HG03066 (cell line): ENCODE results near the gene ULBP2.
"Not testable (repeated sequence)": the region's sequence is repeated elsewhere in the genome, so short reads cannot be mapped to it uniquely, and the experiment has no call there.

Source experiments
- ATAC-seq: cut with Tn5 transposase; IDR thresholded peaks from one replicate; pipeline ENCODE4 v1.9.1; 2021; ENCODE audit warnings: low read depth; ENCODE audit not compliant: unreplicated experiment

ULBP2 gene

GRCh38 chr6:149907317-149907716 is 34.5 kb upstream of the ULBP2 start:
- no peak for ATAC-seq

DNA sequence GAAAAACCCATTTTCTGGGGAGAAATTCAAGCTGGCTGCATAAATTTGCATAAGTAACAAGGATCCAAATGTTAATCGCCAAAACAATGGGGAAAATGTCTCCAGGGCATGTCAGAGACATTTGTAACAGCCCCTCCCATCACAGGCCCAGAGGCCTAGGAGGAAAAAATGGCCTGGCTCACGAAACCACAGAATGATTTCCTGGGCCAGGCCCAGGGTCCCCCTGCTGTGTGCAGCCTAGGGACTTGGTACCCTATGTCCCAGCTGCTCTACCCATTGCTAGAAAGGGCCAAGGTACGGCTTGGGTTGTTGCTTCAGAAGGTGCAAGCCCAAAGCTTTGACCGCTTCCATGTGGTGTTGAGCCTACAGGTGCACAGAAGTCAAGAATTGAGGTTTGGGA is 33.3 kb upstream of the ULBP2 start:
- not testable (repeated sequence) for ATAC-seq

DNA sequence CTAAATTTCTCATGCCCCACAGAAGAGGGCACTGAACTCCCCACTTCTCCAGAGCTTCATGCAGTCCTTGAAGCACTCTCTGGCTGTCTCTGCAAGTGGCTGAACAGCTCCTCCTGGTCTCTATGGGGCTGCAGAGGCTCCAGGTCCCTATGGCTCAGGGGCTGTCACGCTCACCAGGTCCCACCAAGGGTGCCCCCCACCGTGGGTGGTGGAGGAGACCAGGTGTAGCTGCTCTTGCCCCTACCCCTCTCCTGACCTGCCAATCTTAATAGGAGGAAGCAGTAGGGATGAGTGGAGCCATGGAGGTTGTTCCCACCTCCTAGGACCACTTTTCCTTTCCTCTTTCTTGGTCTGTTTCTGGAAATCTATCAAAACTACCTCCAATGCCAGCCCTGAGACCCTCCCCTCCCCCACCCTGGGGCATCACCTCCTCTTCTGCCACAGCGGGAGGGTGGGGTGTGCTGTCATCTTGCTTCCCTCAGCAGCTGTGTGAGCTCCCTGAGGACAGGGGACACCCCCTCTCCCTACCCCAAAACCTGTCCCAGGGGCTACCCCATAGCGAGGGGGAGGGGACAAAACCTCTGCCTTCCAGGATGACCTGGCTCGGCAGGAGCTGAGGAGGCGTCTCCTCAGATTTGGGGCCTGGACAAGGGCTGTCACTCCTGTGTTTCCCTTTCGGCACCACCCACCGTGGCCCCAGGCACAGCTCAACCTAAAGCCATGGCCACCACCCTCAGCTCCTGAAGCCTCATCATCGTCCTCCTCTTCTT is 31.9 kb upstream of the ULBP2 start:
- ATAC-seq: no peak

GRCh38 chr6:149910721-149911151 is 31.1 kb upstream of the ULBP2 start:
- no peak for ATAC-seq

- not testable (repeated sequence) for ATAC-seq
Measured at GRCh38 chr6:149912680-149913079, 29.1 kb upstream of the ULBP2 start.

- no peak for ATAC-seq
Measured at GRCh38 chr6:149913085-149913484, 28.7 kb upstream of the ULBP2 start.

- no peak for ATAC-seq
Measured at GRCh38 chr6:149913540-149914240, 28.1 kb upstream of the ULBP2 start.

GRCh38 chr6:149915970-149916865 is 25.6 kb upstream of the ULBP2 start:
- no peak for ATAC-seq

- ATAC-seq: no peak
Measured at GRCh38 chr6:149917679-149918078, 24.1 kb upstream of the ULBP2 start.

- ATAC-seq: no peak
Measured at GRCh38 chr6:149918151-149918905, 23.5 kb upstream of the ULBP2 start.

DNA sequence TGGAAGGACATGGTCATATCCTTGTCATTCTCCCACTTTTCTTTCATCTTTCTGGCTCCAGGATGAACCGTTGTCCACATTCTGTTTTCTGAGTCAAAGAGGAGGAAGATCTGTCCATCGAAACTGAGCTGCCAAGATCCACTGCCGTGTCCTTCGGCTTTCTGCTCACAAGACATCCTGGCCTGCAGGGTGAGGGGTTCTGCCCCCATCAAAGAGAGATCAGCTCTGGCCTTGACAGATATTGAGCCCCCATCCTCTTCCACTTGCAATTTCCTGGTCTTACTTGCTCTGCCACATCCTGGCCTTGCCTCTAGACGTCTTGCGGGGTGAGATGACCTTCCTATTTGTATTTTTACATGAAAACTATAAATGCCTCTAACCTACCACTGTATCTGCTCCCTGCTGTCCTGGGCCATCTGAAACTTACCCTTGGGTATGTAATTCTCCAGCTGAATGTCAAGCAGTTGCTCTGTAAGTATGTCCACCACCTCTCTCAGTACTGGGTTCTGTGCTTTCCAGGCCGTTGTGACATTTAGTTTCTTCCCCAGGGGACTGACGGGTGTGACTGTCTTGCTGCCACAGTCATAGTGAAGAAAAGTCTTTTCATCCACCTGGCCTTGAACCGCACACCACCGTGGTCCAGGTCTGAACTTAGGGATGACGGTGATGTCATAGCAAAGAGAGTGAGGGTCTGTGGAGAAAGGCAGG is 22.5 kb upstream of the ULBP2 start:
- not testable (repeated sequence) for ATAC-seq

DNA sequence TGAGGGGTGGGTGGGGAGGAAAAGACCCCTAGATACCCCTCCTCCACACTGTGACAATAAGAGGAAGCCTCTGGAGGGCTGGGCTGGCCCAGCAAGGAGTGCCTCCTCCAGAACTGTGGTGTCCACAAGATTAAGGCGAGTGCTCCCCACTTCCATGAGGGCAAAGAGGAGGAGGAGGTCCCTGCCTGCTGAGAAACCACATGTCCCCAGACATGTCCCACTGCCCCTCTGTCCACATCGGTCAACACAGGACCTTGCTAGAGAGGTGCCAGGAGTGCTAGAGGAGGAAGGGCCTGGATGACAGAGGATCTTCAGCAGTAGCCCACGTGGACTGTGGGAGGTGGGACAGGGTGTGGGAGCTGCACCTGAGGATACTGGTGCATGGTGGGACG is 22.0 kb upstream of the ULBP2 start:
- ATAC-seq: no peak

- ATAC-seq: no peak
Measured at GRCh38 chr6:149921361-149921760, 20.5 kb upstream of the ULBP2 start.

DNA sequence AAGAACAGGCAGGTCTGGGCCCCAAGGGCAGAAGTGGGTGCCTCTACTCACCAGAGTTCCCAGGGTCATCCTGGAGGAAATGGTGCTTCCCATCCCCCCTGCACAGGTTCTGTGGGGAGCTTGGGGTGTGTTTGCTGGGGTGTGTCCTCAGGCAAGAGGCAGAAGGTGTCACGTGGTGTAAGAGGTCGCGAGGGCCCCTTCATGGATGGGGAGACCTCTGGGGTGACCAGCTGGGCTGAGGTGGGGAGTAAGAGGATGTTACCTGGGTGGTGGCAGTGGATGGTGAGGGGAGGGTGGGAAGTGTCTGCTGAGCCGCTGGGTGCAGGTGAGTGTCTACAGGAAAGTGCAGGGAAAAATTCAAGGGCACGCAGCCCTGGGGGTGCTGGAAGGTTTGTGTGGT is 19.7 kb upstream of the ULBP2 start:
- ATAC-seq: not testable (repeated sequence)

DNA sequence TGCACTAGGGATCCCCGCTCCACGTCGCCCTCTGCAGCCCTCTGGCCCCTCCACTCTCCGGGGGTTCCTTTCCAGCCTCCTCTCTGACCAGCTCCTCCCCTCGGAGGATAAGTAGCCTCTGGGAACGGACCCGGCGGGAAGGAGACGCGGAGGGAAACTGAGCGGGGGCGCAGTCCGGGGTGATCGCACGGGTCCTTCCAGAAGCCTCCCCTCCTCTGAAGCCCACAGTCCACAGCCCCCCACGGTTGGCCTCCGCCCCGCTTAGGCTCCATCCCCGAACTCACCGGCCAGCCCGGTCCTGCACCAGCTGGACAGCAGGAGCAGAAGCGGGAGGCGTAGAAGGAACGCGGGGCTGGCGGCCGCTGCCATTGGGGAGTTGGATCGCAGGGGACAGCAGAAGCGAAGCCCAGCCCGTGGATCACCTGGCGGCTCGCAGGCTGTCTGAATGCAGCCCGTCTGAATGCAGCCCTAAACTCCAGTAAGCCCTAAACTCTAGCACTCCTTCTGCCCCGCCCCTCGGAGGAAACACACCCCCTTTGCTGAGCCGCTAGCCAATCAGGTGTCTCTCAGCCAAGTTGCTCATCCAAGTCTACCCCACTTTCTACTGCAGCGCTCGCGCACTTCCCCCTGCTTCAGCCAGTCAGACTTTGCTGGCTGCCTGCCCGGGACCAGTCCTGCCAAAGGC is 19.0 kb upstream of the ULBP2 start, which contains the start of gene RAET1G:
Gene RAET1G, minus strand, starts transcription at position 480 of the 685 bp plus-strand sequence. Its CDS starts 111 bp downstream, at position 369.
- no peak for ATAC-seq

DNA sequence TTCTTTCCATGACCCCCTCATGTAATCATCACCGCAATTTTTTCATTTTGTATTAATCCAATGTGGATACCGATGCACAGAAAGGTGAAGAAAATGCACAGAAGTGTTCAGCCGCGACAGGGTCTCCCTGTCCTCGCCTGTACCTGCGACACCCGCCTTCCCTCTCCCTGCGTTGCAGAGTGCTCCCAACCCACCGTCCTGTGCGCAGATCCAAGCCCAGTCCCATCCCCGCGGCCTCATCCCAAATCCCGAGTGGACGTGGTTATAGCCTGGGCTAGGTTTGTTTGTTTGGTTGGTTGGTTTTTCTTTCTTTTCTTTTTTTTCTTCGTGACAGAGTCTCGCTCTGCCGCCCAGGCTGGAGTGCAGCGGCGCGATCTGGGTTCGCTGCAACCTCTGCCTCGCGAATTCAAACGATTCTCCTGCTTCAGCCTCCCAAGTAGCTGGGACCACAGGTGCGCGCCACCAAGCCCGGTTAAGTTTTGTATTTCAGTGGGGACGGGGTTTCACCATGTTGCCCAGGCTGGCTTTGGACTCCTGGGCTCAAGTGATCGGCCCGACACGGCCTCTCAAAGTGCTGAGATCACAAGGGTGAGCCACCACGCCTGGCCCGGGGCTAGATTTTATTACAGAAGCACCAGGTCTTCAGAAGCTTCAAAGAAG is 18.4 kb upstream of the ULBP2 start:
- ATAC-seq: no peak

DNA sequence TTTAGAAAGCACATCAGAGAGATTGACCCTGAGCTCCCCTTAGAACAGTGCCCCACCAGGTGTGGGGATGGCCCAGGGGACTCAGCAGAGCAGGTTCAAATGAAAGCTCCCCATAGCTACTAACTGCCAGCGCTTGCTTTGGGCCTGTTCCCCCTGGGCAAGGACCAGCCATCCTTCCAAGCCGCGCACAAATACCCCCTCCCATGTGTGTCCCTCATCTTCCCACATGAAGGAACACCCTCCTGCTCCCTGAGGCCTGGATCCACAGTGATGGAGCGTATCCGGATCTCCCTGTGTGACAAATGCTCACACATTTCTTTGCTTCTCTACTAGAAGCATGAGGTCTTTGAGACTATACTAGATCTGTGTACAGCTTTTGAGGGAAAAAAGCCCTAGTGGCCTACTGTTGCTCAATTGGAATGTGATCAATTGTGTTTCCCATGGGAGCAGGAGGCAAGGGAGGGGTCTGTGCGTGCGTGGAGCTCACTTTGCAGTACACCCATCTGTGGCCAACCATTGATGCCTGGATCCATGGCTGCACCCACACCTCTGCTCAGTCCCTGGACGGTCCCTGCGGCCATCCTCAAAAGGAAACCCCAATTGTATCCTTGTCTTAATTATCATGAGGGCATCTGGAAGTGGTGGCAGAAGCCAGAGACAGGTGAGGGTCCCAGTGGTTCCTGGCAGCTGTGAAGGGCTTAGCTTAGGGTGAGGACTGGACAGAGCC is 17.4 kb upstream of the ULBP2 start:
- no peak for ATAC-seq

GRCh38 chr6:149924933-149925252 is 16.9 kb upstream of the ULBP2 start:
- no peak for ATAC-seq
